SK-N-SH treated with all-trans-retinoic acid at 6 μM for 48 hours (cell line): ENCODE data around the gene KCNJ9.

ENCODE experiments used
- ATAC-seq: fragments of 200-7000 bp; cut with Tn5 transposase; 3 replicates; pipeline ENCODE4 v1.9.1; 2020; ENCODE audit warnings: mild to moderate bottlenecking, moderate library complexity
- ARNTL ChIP-seq: fragments of 450-650 bp; formaldehyde crosslinking; IDR thresholded peaks from 2 replicates; pipeline ENCODE4 v1.5.0; 2020; ENCODE audit warnings: low read depth, mild to moderate bottlenecking, moderate library complexity, borderline replicate concordance
- BACH2 ChIP-seq: fragments of 250-450 bp; sonication (Bioruptor Pico); IDR thresholded peaks from 2 replicates; pipeline ENCODE4 v1.9.0; 2021; ENCODE audit warnings: mild to moderate bottlenecking, borderline replicate concordance
- CREB5 ChIP-seq: fragments of 250-450 bp; sonication (Bioruptor Pico); IDR thresholded peaks from 2 replicates; pipeline ENCODE4 v1.5.1; 2020; ENCODE audit warnings: low read depth, mild to moderate bottlenecking, moderate library complexity
- CSDC2 ChIP-seq: fragments of 250-450 bp; sonication (Bioruptor Pico); IDR thresholded peaks from 2 replicates; pipeline ENCODE4 v1.5.0; 2020; ENCODE audit warnings: mild to moderate bottlenecking, moderate library complexity
- CSRNP3 ChIP-seq: fragments of 250-450 bp; sonication (Bioruptor Pico); IDR thresholded peaks from 2 replicates; pipeline ENCODE4 v1.5.1; 2021; ENCODE audit warnings: mild to moderate bottlenecking, moderate library complexity
- ESRRG ChIP-seq: fragments of 250-450 bp; sonication (Bioruptor Pico); IDR thresholded peaks from 2 replicates; pipeline ENCODE4 v1.6.1; 2021; ENCODE audit warnings: mild to moderate bottlenecking
- GLIS3 ChIP-seq: fragments of 250-450 bp; sonication (Bioruptor Pico); IDR thresholded peaks from 2 replicates; pipeline ENCODE4 v1.5.0; 2020; ENCODE audit warnings: mild to moderate bottlenecking, moderate library complexity
- ISL1 ChIP-seq: fragments of 250-450 bp; sonication (Bioruptor Pico); IDR thresholded peaks from 2 replicates; pipeline ENCODE4 v2.1.2; 2022; ENCODE audit warnings: mild to moderate bottlenecking, moderate library complexity
- PATZ1 ChIP-seq: fragments of 250-450 bp; sonication (Bioruptor Pico); IDR thresholded peaks from 2 replicates; pipeline ENCODE4 v1.8.0; 2020; ENCODE audit warnings: mild to moderate bottlenecking, moderate library complexity, borderline replicate concordance
- POU6F1 ChIP-seq: fragments of 250-450 bp; sonication (Bioruptor Pico); IDR thresholded peaks from 2 replicates; pipeline ENCODE4 v1.8.0; 2021; ENCODE audit warnings: low read depth, mild to moderate bottlenecking, moderate library complexity, borderline replicate concordance
- PPARA ChIP-seq: fragments of 250-450 bp; sonication (Bioruptor Pico); IDR thresholded peaks from 2 replicates; pipeline ENCODE4 v1.5.0; 2020; ENCODE audit warnings: mild to moderate bottlenecking, borderline replicate concordance
- RARB ChIP-seq: fragments of 250-450 bp; sonication (Bioruptor Pico); IDR thresholded peaks from 2 replicates; pipeline ENCODE4 v1.8.0; 2021; ENCODE audit warnings: mild to moderate bottlenecking, moderate library complexity
- TOX ChIP-seq: fragments of 250-450 bp; sonication (Bioruptor Pico); IDR thresholded peaks from 2 replicates; pipeline ENCODE4 v1.8.0; 2021; ENCODE audit warnings: mild to moderate bottlenecking, moderate library complexity, borderline replicate concordance
- TSHZ2 ChIP-seq: fragments of 250-450 bp; sonication (Bioruptor Pico); IDR thresholded peaks from 2 replicates; pipeline ENCODE4 v1.5.0; 2020; ENCODE audit warnings: mild to moderate bottlenecking, moderate library complexity
- ZC3H10 ChIP-seq: fragments of 250-450 bp; sonication (Bioruptor Pico); IDR thresholded peaks from 2 replicates; pipeline ENCODE4 v1.5.1; 2021; ENCODE audit warnings: mild to moderate bottlenecking, moderate library complexity
- ZFP3 ChIP-seq: fragments of 250-450 bp; sonication (Bioruptor Pico); IDR thresholded peaks from 2 replicates; pipeline ENCODE4 v1.5.0; 2020; ENCODE audit warnings: mild to moderate bottlenecking, moderate library complexity
- ZNF565 ChIP-seq: fragments of 450-650 bp; formaldehyde crosslinking; conservative IDR thresholded peaks from 2 replicates; pipeline ENCODE4 v1.5.0; 2020; ENCODE audit warnings: low read depth, mild to moderate bottlenecking, moderate library complexity
- ZNF70 ChIP-seq: fragments of 450-650 bp; formaldehyde crosslinking; IDR thresholded peaks from 2 replicates; pipeline ENCODE4 v1.5.0; 2020; ENCODE audit warnings: mild to moderate bottlenecking, moderate library complexity
- ZNF8 ChIP-seq: fragments of 450-650 bp; formaldehyde crosslinking; IDR thresholded peaks from 2 replicates; pipeline ENCODE4 v1.5.0; 2020; ENCODE audit warnings: mild to moderate bottlenecking, moderate library complexity

KCNJ9 gene

GRCh38 chr1:160075836-160076235 lies 5.5 kb upstream of the KCNJ9 start:
- no peak for ATAC-seq
- TF ChIP-seq CSRNP3 (CRISPR knock-in tag) (no peak), ISL1 (CRISPR knock-in tag) (no peak), GLIS3 (no peak)
- TF ChIP-seq, all 23 proteins: peak for 0

- TF ChIP-seq TOX (CRISPR knock-in tag) (no peak), ZNF565 (no peak), POU6F1 (no peak), PPARA (no peak), RARB (CRISPR knock-in tag) (no peak), CREB5 (no peak)
- ATAC-seq, result no peak
These were observed 5.0 kb upstream of the KCNJ9 start for GRCh38 chr1:160076295-160076694.

- no peak for TF ChIP-seq GLIS3
- TF ChIP-seq ZFP3 (CRISPR knock-in tag), result no peak
- no peak for TF ChIP-seq PATZ1
- TF ChIP-seq ZNF70 (CRISPR knock-in tag), result no peak
- TF ChIP-seq PPARA, result no peak
- no peak for TF ChIP-seq ZC3H10 (CRISPR knock-in tag)
- no peak for TF ChIP-seq ARNTL (CRISPR knock-in tag)
- no peak for TF ChIP-seq RARB (CRISPR knock-in tag)
- no peak for TF ChIP-seq TOX (CRISPR knock-in tag)
- no peak for TF ChIP-seq ESRRG (CRISPR knock-in tag)
- TF ChIP-seq ZNF8 (CRISPR knock-in tag), result no peak
- no peak for TF ChIP-seq CSDC2 (CRISPR knock-in tag)
- no peak for TF ChIP-seq BACH2 (CRISPR knock-in tag)
- no peak for TF ChIP-seq ISL1 (CRISPR knock-in tag)
- no peak for TF ChIP-seq CREB5
- no peak for TF ChIP-seq TSHZ2 (CRISPR knock-in tag)
- no peak for TF ChIP-seq CSRNP3 (CRISPR knock-in tag)
- TF ChIP-seq, all 23 proteins: peak for 0
These were observed 3.9 kb upstream of the KCNJ9 start for GRCh38 chr1:160077486-160077885.

More at GRCh38 chr1:160077486-160077885, 3.9 kb upstream of the KCNJ9 start:
- ATAC-seq, result no peak
